SK-N-SH (cell line): ENCODE results near the gene HSD3B2. TPM values are rescaled to one million over a fixed set of nuclear protein-coding genes. Genes with fewer than 3 reads are reported as not detected.

Source experiments
- CTCF ChIA-PET: fragments of 300-600, 350-600 bp; formaldehyde crosslinking; extraction: SDS; loops from one replicate; lab custom pipeline; 2021; lab: Yijun Ruan, JAX
- POLR2A ChIA-PET: fragments of 350-600 bp; sonication (Branson Sonifier 250); formaldehyde crosslinking; extraction: SDS; loops from one replicate; lab custom pipeline; 2020; ENCODE audit warnings: antibody characterized with exemption, inconsistent platforms; lab: Yijun Ruan, JAX
- DNase-seq: peaks from one replicate; pipeline ENCODE4 v3.0.0; 2012
- H2AFZ ChIP-seq: fragments of 200-600 bp; sonication (generic); 2 replicates; pipeline ENCODE4 v1.8.1; 2016; ENCODE audit warnings: antibody characterized with exemption, mild to moderate bottlenecking, low read depth
- H3F3A ChIP-seq: fragments of 200-600 bp; sonication (generic); replicated peaks from 2 replicates; pipeline ENCODE3; 2016; ENCODE audit warnings: antibody characterized with exemption, mild to moderate bottlenecking; ENCODE audit not compliant: insufficient read depth
- H3K27ac ChIP-seq, 2 experiments: fragments of 200-500 bp in 1 of 2; fragments of 200-600 bp in 1 of 2; sonication (Bioruptor generic) in 1 of 2; sonication (generic), shearing (Covaris generic) in 1 of 2; 2 replicates each; pipeline versions ENCODE4 v1.5.1 to v1.6.1; 2014 to 2016; ENCODE audit warnings: low read depth in 2 of 2, inconsistent platforms in 1 of 2, low read length in 1 of 2, mild to moderate bottlenecking in 1 of 2, mixed read lengths in 1 of 2
- H3K27me3 ChIP-seq: fragments of 200-600 bp; sonication (generic), shearing (Covaris generic); 2 replicates; pipeline ENCODE4 v1.6.1; 2016; ENCODE audit warnings: mixed run types; ENCODE audit not compliant: insufficient read depth
- H3K36me3 ChIP-seq, 2 experiments: fragments of 200-500 bp in 1 of 2; fragments of 200-600 bp in 1 of 2; sonication (Bioruptor generic) in 1 of 2; sonication (generic) in 1 of 2; replicated peaks in 1 of 2; 2 replicates each; pipeline versions ENCODE3 to v1.5.1; 2014 to 2016; ENCODE audit warnings: low read length in 1 of 2, mild to moderate bottlenecking in 1 of 2; ENCODE audit not compliant: insufficient read depth in 2 of 2, control insufficient read depth in 1 of 2
- H3K4me1 ChIP-seq, 2 experiments: fragments of 200-500 bp in 1 of 2; fragments of 200-600 bp in 1 of 2; sonication (Bioruptor generic) in 1 of 2; sonication (generic), shearing (Covaris generic) in 1 of 2; 2 replicates each; pipeline versions ENCODE4 v1.5.1 to v1.6.1; 2014 to 2016; ENCODE audit warnings: low read depth in 1 of 2, low read length in 1 of 2, mixed run types in 1 of 2; ENCODE audit not compliant: insufficient read depth in 2 of 2, control insufficient read depth in 1 of 2
- H3K4me2 ChIP-seq: fragments of 200-600 bp; sonication (generic), shearing (Covaris generic); 2 replicates; pipeline ENCODE4 v1.6.1; 2017; ENCODE audit warnings: mixed run types
- H3K4me3 ChIP-seq, 2 experiments: fragments of 200-500 bp in 1 of 2; fragments of 200-600 bp in 1 of 2; sonication (Bioruptor generic) in 1 of 2; sonication (generic), shearing (Covaris generic) in 1 of 2; 2 replicates each; pipeline versions ENCODE4 v1.5.1 to v1.8.1; 2014 to 2016; ENCODE audit warnings: low read depth in 2 of 2, inconsistent platforms in 1 of 2, low read length in 1 of 2, mild to moderate bottlenecking in 1 of 2, mixed read lengths in 1 of 2, moderate library complexity in 1 of 2
- H3K79me2 ChIP-seq: fragments of 200-600 bp; sonication (generic); 2 replicates; pipeline ENCODE4 v1.8.1; 2017; ENCODE audit warnings: mild to moderate bottlenecking; ENCODE audit not compliant: insufficient read depth
- H3K9ac ChIP-seq: fragments of 200-600 bp; sonication (generic); 2 replicates; pipeline ENCODE4 v1.6.1; 2017; ENCODE audit warnings: mixed run types
- H3K9me2 ChIP-seq: fragments of 200-600 bp; sonication (generic); 2 replicates; pipeline ENCODE4 v1.6.1; 2017; ENCODE audit warnings: mixed run types
- H3K9me3 ChIP-seq: fragments of 200-600 bp; sonication (generic); 2 replicates; pipeline ENCODE4 v1.6.1; 2017; ENCODE audit warnings: mixed run types, mild to moderate bottlenecking, moderate library complexity
- H4K20me1 ChIP-seq: fragments of 200-600 bp; sonication (generic); 2 replicates; pipeline ENCODE4 v1.6.1; 2017; ENCODE audit warnings: mild to moderate bottlenecking, mixed run types; ENCODE audit not compliant: insufficient read depth
- CHD2 ChIP-seq: fragments of 150-350 bp; IDR thresholded peaks from 2 replicates; pipeline ENCODE4 v1.6.1; 2018; ENCODE audit warnings: low read length; ENCODE audit not compliant: partially characterized antibody
- ELF1 ChIP-seq: IDR thresholded peaks from 2 replicates; pipeline ENCODE4 v1.4.0; 2012
- FOXM1 ChIP-seq: IDR thresholded peaks from 2 replicates; pipeline ENCODE4 v1.4.0; 2012; ENCODE audit warnings: low read depth, mild to moderate bottlenecking
- MAX ChIP-seq: IDR thresholded peaks from 2 replicates; pipeline ENCODE4 v1.4.0; 2012; ENCODE audit warnings: low read depth
- RAD21 ChIP-seq: IDR thresholded peaks from 2 replicates; pipeline ENCODE4 v1.6.1; 2012; ENCODE audit warnings: mild to moderate bottlenecking, low read length
- REST ChIP-seq: IDR thresholded peaks from 2 replicates; pipeline ENCODE4 v1.6.1; 2012; ENCODE audit warnings: mild to moderate bottlenecking, low read depth, low read length, moderate library complexity
- RFX5 ChIP-seq: IDR thresholded peaks from 2 replicates; pipeline ENCODE4 v1.6.1; 2012; ENCODE audit warnings: mild to moderate bottlenecking, improper control_type of control experiment, low read length
- RXRA ChIP-seq: IDR thresholded peaks from 2 replicates; pipeline ENCODE4 v1.4.0; 2012; ENCODE audit warnings: low read depth, mild to moderate bottlenecking, borderline replicate concordance
- SMC3 ChIP-seq: IDR thresholded peaks from 2 replicates; pipeline ENCODE4 v1.6.1; 2012; ENCODE audit warnings: low read depth, low read length, improper control_type of control experiment
- TCF12 ChIP-seq: IDR thresholded peaks from 2 replicates; pipeline ENCODE4 v1.4.0; 2012
- TEAD4 ChIP-seq: IDR thresholded peaks from 2 replicates; pipeline ENCODE4 v1.4.0; 2012; ENCODE audit warnings: mild to moderate bottlenecking, borderline replicate concordance; ENCODE audit not compliant: insufficient read depth
- USF1 ChIP-seq: IDR thresholded peaks from 2 replicates; pipeline ENCODE4 v1.4.0; 2012; ENCODE audit warnings: low read depth, borderline replicate concordance
- YY1 ChIP-seq: IDR thresholded peaks from 2 replicates; pipeline ENCODE4 v1.4.0; 2012; ENCODE audit warnings: low read depth, mild to moderate bottlenecking
- ZBTB33 ChIP-seq: IDR thresholded peaks from 2 replicates; pipeline ENCODE4 v1.4.0; 2012; ENCODE audit warnings: low read depth, borderline replicate concordance
- WGBS: methylation state at CpG from one replicate; pipeline ENCODE4 v1.1.6; 2017; ENCODE audit warnings: low lambda C conversion rate; 5-methylcytosine and 5-hydroxymethylcytosine counted together
- polyA plus RNA-seq, 3 experiments: library from polyadenylated mRNA; depleted of rRNA; stranded (reverse); fragments of >200 nt; gene quantifications; 2 replicates each; pipeline ENCODE4 v1.2.3, GENCODE V29; 2012

Gene HSD3B2
- polyA plus RNA-seq, 1 of the 3 experiments (the other 2 are of a cell fraction) = not detected

GRCh38 chr1:119380983-119381662 is 33.8 kb upstream of the HSD3B2 start:
- DNase-seq = no peak
- H3K9me3 ChIP-seq = no peaks in the 10 kb centered on the region

More at GRCh38 chr1:119380983-119381662, 33.8 kb upstream of the HSD3B2 start:
- H3K9ac ChIP-seq = no peak overlapping the region
- no peak overlapping the region for H3K4me2 ChIP-seq
- no peaks in the 10 kb centered on the region for H3K9me2 ChIP-seq
- H3K4me3 ChIP-seq = no peak overlapping the region
- no peaks in the 10 kb centered on the region for H3K4me1 ChIP-seq
- H3K79me2 ChIP-seq = no peaks in the 10 kb centered on the region
- no peak for TF ChIP-seq TEAD4
- no peak for TF ChIP-seq REST
- TF ChIP-seq RAD21 = no peak
- TF ChIP-seq TCF12 = no peak
- TF ChIP-seq SMC3 = no peak
- no peak for TF ChIP-seq CHD2
- TF ChIP-seq ELF1 = no peak
- TF ChIP-seq FOXM1 = no peak
- no peak for TF ChIP-seq YY1
- TF ChIP-seq MAX = no peak
- no peak for TF ChIP-seq RFX5
- no peak for TF ChIP-seq RXRA
- TF ChIP-seq USF1 = no peak
- no peak for TF ChIP-seq ZBTB33
- no peaks in the 10 kb centered on the region for H3F3A ChIP-seq
- ChIA-PET POLR2A (no interaction called here), CTCF (interaction anchor here (1.2 kb wide), 1 partner anchor 14 kb away, joined by 4 read pairs; no protein-coding TSS in a partner anchor)
- H2AFZ ChIP-seq = no peak overlapping the region
- no peaks in the 10 kb centered on the region for H3K36me3 ChIP-seq
- H4K20me1 ChIP-seq = no peaks in the 10 kb centered on the region
- no peak overlapping the region for H3K27ac ChIP-seq
- WGBS = 42% methylated on average over 5 of the region's 5 CpGs
- H3K27me3 ChIP-seq = peaks cover 5% of the 10 kb centered on the region; the same call in 1 of the 2 replicates
